Measurements from ENCODE around the gene TRAF3IP1.
"Not testable (repeated sequence)": the region's sequence is repeated elsewhere in the genome, so short reads cannot be mapped to it uniquely, and the experiment has no call there.

TRAF3IP1 gene

GRCh38 chr2:238313991-238314350 is 6.3 kb upstream of the TRAF3IP1 start:
- H3K4me3 ChIP-seq (ENCODE audit: low read depth, low read length) = no peak overlapping the region
- in situ Hi-C loops (cut with HindIII; ENCODE audit: low sequenced_read_pairs) = no loop called here
- no peak for TF ChIP-seq CTCF (IDR thresholded peaks at IDR 0.05; ENCODE audit: low read depth, low read length)
- no peak for DNase-seq (ENCODE audit: low read depth, low spot score)

GRCh38 chr2:238314576-238314975 is 5.7 kb upstream of the TRAF3IP1 start:
- no peak for TF ChIP-seq CTCF (IDR thresholded peaks at IDR 0.05; ENCODE audit: low read depth, low read length)
- H3K4me3 ChIP-seq (ENCODE audit: low read depth, low read length) = no peak overlapping the region
- DNase-seq (ENCODE audit: low read depth, low spot score) = no peak
- in situ Hi-C loops (cut with HindIII; ENCODE audit: low sequenced_read_pairs) = no loop called here

GRCh38 chr2:238315031-238315595 is 5.2 kb upstream of the TRAF3IP1 start:
- H3K4me3 ChIP-seq (ENCODE audit: low read depth, low read length) = no peak overlapping the region
- no peak for TF ChIP-seq CTCF (IDR thresholded peaks at IDR 0.05; ENCODE audit: low read depth, low read length)
- in situ Hi-C loops (cut with HindIII; ENCODE audit: low sequenced_read_pairs) = no loop called here
- no peak for DNase-seq (ENCODE audit: low read depth, low spot score)

GRCh38 chr2:238320648-238321281 is 447 bp downstream of the TRAF3IP1 start:
- in situ Hi-C loops (cut with HindIII; ENCODE audit: low sequenced_read_pairs) = no loop called here
- no peak for TF ChIP-seq CTCF (IDR thresholded peaks at IDR 0.05; ENCODE audit: low read depth, low read length)
- DNase-seq (ENCODE audit: low read depth, low spot score) = no peak
- H3K4me3 ChIP-seq (ENCODE audit: low read depth, low read length) = peak overlapping the region; percentile 61

- DNase-seq (ENCODE audit: low read depth, low spot score) = no peak
- TF ChIP-seq CTCF (IDR thresholded peaks at IDR 0.05; ENCODE audit: low read depth, low read length) = no peak
- H3K4me3 ChIP-seq (ENCODE audit: low read depth, low read length) = peak overlapping the region; percentile 61
- in situ Hi-C loops (cut with HindIII; ENCODE audit: low sequenced_read_pairs) = no loop called here
These were observed 1.1 kb downstream of the TRAF3IP1 start for GRCh38 chr2:238321467-238321866.

GRCh38 chr2:238322001-238322411 is 1.7 kb downstream of the TRAF3IP1 start:
- H3K4me3 ChIP-seq (ENCODE audit: low read depth, low read length) = no peak overlapping the region
- in situ Hi-C loops (cut with HindIII; ENCODE audit: low sequenced_read_pairs) = no loop called here
- TF ChIP-seq CTCF (IDR thresholded peaks at IDR 0.05; ENCODE audit: low read depth, low read length) = no peak

GRCh38 chr2:238324248-238324647 is 3.9 kb downstream of the TRAF3IP1 start:
- in situ Hi-C loops (cut with HindIII; ENCODE audit: low sequenced_read_pairs); DNase-seq (ENCODE audit: low read depth, low spot score); H3K4me3 ChIP-seq (ENCODE audit: low read depth, low read length): not testable (repeated sequence)

More at GRCh38 chr2:238322001-238322411, 1.7 kb downstream of the TRAF3IP1 start:
- no peak for DNase-seq (ENCODE audit: low read depth, low spot score)
